Activated T-helper 17 cell treated with anti-CD3 and anti-CD28 coated beads, Interleukin-2, amount 50 U/mL, for 72 hours (primary cell): ENCODE measurements around the gene TAF7. TPM values are rescaled to one million over a fixed set of nuclear protein-coding genes. Genes with fewer than 3 reads are reported as not detected.

ENCODE experiments used
- ATAC-seq: fragments of 150-1000 bp; cut with Tn5 transposase; replicated peaks from 2 replicates; pipeline ENCODE4 v1.10.0; 2021; ENCODE audit warnings: mild to moderate bottlenecking, moderate library complexity
- H3K27ac Mint-ChIP-seq: one replicate; pipeline ENCODE4 v1.8.0; 2022; ENCODE audit warnings: mixed read lengths
- H3K27me3 Mint-ChIP-seq: one replicate; pipeline ENCODE4 v1.8.0; 2022; ENCODE audit warnings: mixed read lengths
- H3K36me3 Mint-ChIP-seq: one replicate; pipeline ENCODE4 v1.8.0; 2022; ENCODE audit warnings: low read depth, mild to moderate bottlenecking, mixed read lengths
- H3K4me1 Mint-ChIP-seq: one replicate; pipeline ENCODE4 v1.8.0; 2022; ENCODE audit warnings: mixed read lengths
- H3K4me3 Mint-ChIP-seq: one replicate; pipeline ENCODE4 v1.8.0; 2022; ENCODE audit warnings: mild to moderate bottlenecking, mixed read lengths
- H3K9me3 Mint-ChIP-seq: one replicate; pipeline ENCODE4 v1.8.0; 2022; ENCODE audit warnings: mixed read lengths
- total RNA-seq, 2 donors: library from RNA; stranded (reverse); gene quantifications; one replicate each; pipeline ENCODE4 v1.2.3, GENCODE V29; 2022

TAF7 gene
- total RNA-seq = 10 to 100 TPM; 45.3 to 50.4 TPM

GRCh38 chr5:141320225-141321169 is at the start of gene TAF7:
TSS of gene TAF7 (minus strand) at chr5:141320784. CDS start at chr5:141320044, 740 bp downstream.
- H3K36me3 Mint-ChIP-seq = peaks cover 57% of the 10 kb centered on the region
- peak within 1 kb of the TSS; percentile 100 for H3K27ac Mint-ChIP-seq
- peaks cover 29% of the 10 kb centered on the region for H3K9me3 Mint-ChIP-seq
- H3K27me3 Mint-ChIP-seq = no peaks in the 10 kb centered on the region
- H3K4me3 Mint-ChIP-seq = peak within 1 kb of the TSS; percentile 99
- peak; percentile 95 for ATAC-seq
- H3K4me1 Mint-ChIP-seq = peaks cover 23% of the 10 kb centered on the region

GRCh38 chr5:141366016-141366896 is 45.7 kb upstream of the TAF7 start:
- Mint-ChIP-seq H3K4me1 (peaks cover 13% of the 10 kb centered on the region), H3K36me3 (peaks cover 10% of the 10 kb centered on the region), H3K9me3 (peaks cover 16% of the 10 kb centered on the region), H3K4me3 (no peak overlapping the region), H3K27me3 (peaks cover 62% of the 10 kb centered on the region), H3K27ac (no peak overlapping the region)
- no peak for ATAC-seq

- Mint-ChIP-seq H3K9me3 (peaks cover 15% of the 10 kb centered on the region), H3K36me3 (peaks cover 10% of the 10 kb centered on the region), H3K27ac (no peak within 1 kb of the TSS), H3K27me3 (peaks cover 60% of the 10 kb centered on the region), H3K4me1 (peaks cover 8% of the 10 kb centered on the region), H3K4me3 (no peak within 1 kb of the TSS)
- ATAC-seq = no peak
Observed at GRCh38 chr5:141363952-141364660, 43.5 kb upstream of the TAF7 start, which contains the start of gene PCDHGA5. TSS of gene PCDHGA5 (plus strand) at chr5:141364162. CDS start at chr5:141364331, 169 bp downstream.

- Mint-ChIP-seq H3K4me1 (peaks cover 8% of the 10 kb centered on the region), H3K27ac (no peak overlapping the region), H3K36me3 (peaks cover 10% of the 10 kb centered on the region), H3K4me3 (no peak overlapping the region), H3K9me3 (peaks cover 15% of the 10 kb centered on the region), H3K27me3 (peaks cover 56% of the 10 kb centered on the region)
- ATAC-seq = no peak
Observed at GRCh38 chr5:141362719-141363118, 42.1 kb upstream of the TAF7 start.

- no peak for ATAC-seq
- Mint-ChIP-seq H3K27me3 (peaks cover 64% of the 10 kb centered on the region), H3K4me1 (peaks cover 8% of the 10 kb centered on the region), H3K4me3 (no peak overlapping the region), H3K9me3 (peaks cover 20% of the 10 kb centered on the region), H3K27ac (no peak overlapping the region), H3K36me3 (peaks cover 10% of the 10 kb centered on the region)
Observed at GRCh38 chr5:141360685-141361084, 40.1 kb upstream of the TAF7 start.

- Mint-ChIP-seq H3K27me3 (peaks cover 62% of the 10 kb centered on the region), H3K36me3 (peaks cover 10% of the 10 kb centered on the region), H3K4me3 (peak within 1 kb of the TSS; percentile 40), H3K4me1 (peaks cover 8% of the 10 kb centered on the region), H3K27ac (no peak within 1 kb of the TSS), H3K9me3 (peaks cover 17% of the 10 kb centered on the region)
- no peak for ATAC-seq
Observed at GRCh38 chr5:141359790-141360426, 39.3 kb upstream of the TAF7 start, which contains the start of gene PCDHGB2. TSS of gene PCDHGB2 (plus strand) at chr5:141359994. CDS start at chr5:141360136, 142 bp downstream.

GRCh38 chr5:141356950-141357349 is 36.4 kb upstream of the TAF7 start:
- Mint-ChIP-seq H3K9me3 (peaks cover 13% of the 10 kb centered on the region), H3K4me1 (no peaks in the 10 kb centered on the region), H3K27ac (no peak overlapping the region), H3K36me3 (no peaks in the 10 kb centered on the region), H3K27me3 (peaks cover 52% of the 10 kb centered on the region), H3K4me3 (no peak overlapping the region)
- no peak for ATAC-seq

- H3K9me3 Mint-ChIP-seq = peaks cover 13% of the 10 kb centered on the region
- H3K36me3 Mint-ChIP-seq = no peaks in the 10 kb centered on the region
- H3K4me1 Mint-ChIP-seq = no peaks in the 10 kb centered on the region
- ATAC-seq = no peak
- peaks cover 48% of the 10 kb centered on the region for H3K27me3 Mint-ChIP-seq
- no peak overlapping the region for H3K27ac Mint-ChIP-seq
- H3K4me3 Mint-ChIP-seq = no peak overlapping the region
Observed at GRCh38 chr5:141356133-141356532, 35.5 kb upstream of the TAF7 start.

- no peak for ATAC-seq
- Mint-ChIP-seq H3K4me3 (peak overlapping the region; percentile 43), H3K36me3 (no peaks in the 10 kb centered on the region), H3K27ac (no peak overlapping the region), H3K9me3 (peaks cover 11% of the 10 kb centered on the region), H3K27me3 (peaks cover 43% of the 10 kb centered on the region), H3K4me1 (no peaks in the 10 kb centered on the region)
Observed at GRCh38 chr5:141355641-141356040, 35.1 kb upstream of the TAF7 start.

GRCh38 chr5:141354900-141355469 is 34.4 kb upstream of the TAF7 start, which contains the start of gene PCDHGA4:
TSS of gene PCDHGA4 (plus strand) at chr5:141355021. CDS start at chr5:141355108, 87 bp downstream.
- Mint-ChIP-seq H3K36me3 (no peaks in the 10 kb centered on the region), H3K4me3 (peak within 1 kb of the TSS; percentile 43), H3K9me3 (peaks cover 12% of the 10 kb centered on the region), H3K4me1 (no peaks in the 10 kb centered on the region), H3K27me3 (peaks cover 47% of the 10 kb centered on the region), H3K27ac (no peak within 1 kb of the TSS)
- ATAC-seq = no peak

GRCh38 chr5:141351591-141351990 is 31.0 kb upstream of the TAF7 start:
- ATAC-seq = no peak
- Mint-ChIP-seq H3K4me1 (no peaks in the 10 kb centered on the region), H3K4me3 (no peak overlapping the region), H3K9me3 (peaks cover 14% of the 10 kb centered on the region), H3K36me3 (no peaks in the 10 kb centered on the region), H3K27me3 (peaks cover 52% of the 10 kb centered on the region), H3K27ac (no peak overlapping the region)

GRCh38 chr5:141349917-141350619 is 29.5 kb upstream of the TAF7 start, which contains the start of gene PCDHGB1:
TSS of gene PCDHGB1 (plus strand) at chr5:141350099. CDS start at chr5:141350261, 162 bp downstream.
- H3K4me1 Mint-ChIP-seq = no peaks in the 10 kb centered on the region
- H3K36me3 Mint-ChIP-seq = no peaks in the 10 kb centered on the region
- no peak within 1 kb of the TSS for H3K27ac Mint-ChIP-seq
- peak within 1 kb of the TSS; percentile 34 for H3K4me3 Mint-ChIP-seq
- H3K27me3 Mint-ChIP-seq = peaks cover 41% of the 10 kb centered on the region
- H3K9me3 Mint-ChIP-seq = peaks cover 14% of the 10 kb centered on the region
- no peak for ATAC-seq
